ENCODE measurements around the gene SPDYE2. TPM values are rescaled to one million over a fixed set of nuclear protein-coding genes. Genes with fewer than 3 reads are reported as not detected.
"Not testable (repeated sequence)": the region's sequence is repeated elsewhere in the genome, so short reads cannot be mapped to it uniquely, and the experiment has no call there.

Gene SPDYE2
- total RNA-seq, 1 experiment from 2014 or later: not detected

DNA sequence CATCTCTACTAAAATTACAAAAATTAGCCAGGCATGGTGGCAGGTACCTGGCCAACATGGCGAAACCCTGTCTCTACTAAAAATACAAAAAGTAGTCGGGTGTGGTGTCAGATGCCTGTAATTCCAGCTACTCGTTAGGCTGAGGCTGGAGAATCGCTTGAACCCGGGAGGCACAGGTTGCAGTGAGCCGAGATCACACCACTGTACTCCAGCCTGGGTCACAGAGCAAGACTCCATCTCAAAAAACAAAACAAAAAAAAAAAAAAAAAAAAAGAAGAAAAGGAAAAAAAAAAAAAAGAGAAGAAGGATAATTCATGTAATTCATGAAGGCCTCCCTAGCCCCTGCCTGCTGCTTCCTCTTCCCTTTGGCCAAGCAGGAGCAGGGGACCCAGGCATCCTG lies 10.4 kb upstream of the SPDYE2 start:
- DNase-seq; H3K4me3 Mint-ChIP-seq; H3K27me3 Mint-ChIP-seq (ENCODE audit: low read depth); H4K5ac ChIP-seq (ENCODE audit: insufficient read length, low read depth, low read length); H3T11ph ChIP-seq (ENCODE audit: low read length); H3K4ac ChIP-seq (ENCODE audit: low read depth, low read length); H3K79me1 ChIP-seq (ENCODE audit: insufficient read depth, low read depth, low read length, poor library complexity, severe bottlenecking); H2BK120ac ChIP-seq (ENCODE audit: low read depth, low read length, poor library complexity, severe bottlenecking); H3K9me3 Mint-ChIP-seq; H3K27ac ChIP-seq (ENCODE audit: insufficient read length, low read depth, low read length); H2BK15ac ChIP-seq (ENCODE audit: low read depth, low read length); H3K9ac ChIP-seq (ENCODE audit: extremely low read depth, insufficient read length, low read length); H3K23ac ChIP-seq (ENCODE audit: insufficient read length, low read depth, low read length); H3K9me3 ChIP-seq (ENCODE audit: control insufficient read depth, low read depth, low read length); H3K18ac ChIP-seq (ENCODE audit: insufficient read length, low read depth, low read length); H3K4me1 Mint-ChIP-seq; H2AFZ ChIP-seq (ENCODE audit: low read length); H3K14ac ChIP-seq (ENCODE audit: insufficient read depth, low read length); H4K20me1 ChIP-seq (ENCODE audit: control insufficient read depth, insufficient read depth, insufficient read length); H2BK5ac ChIP-seq (ENCODE audit: insufficient read length, low read length); H3K27ac Mint-ChIP-seq; H3K4me1 ChIP-seq (ENCODE audit: insufficient read depth, low read length); H3K56ac ChIP-seq (ENCODE audit: insufficient read length, low read depth, low read length); H3K36me3 Mint-ChIP-seq (ENCODE audit: insufficient read depth in 1 of 3, low read depth in 3 of 3); H3K4me2 ChIP-seq (ENCODE audit: insufficient read depth, insufficient read length, low read length); H2BK12ac ChIP-seq (ENCODE audit: insufficient read length, low read depth, low read length); H4K8ac ChIP-seq (replicated peaks; ENCODE audit: insufficient read length, low read depth, low read length); H3K79me2 ChIP-seq (ENCODE audit: insufficient read depth, low read length); H3K23me2 ChIP-seq (ENCODE audit: insufficient read length, low read depth, low read length, poor library complexity, severe bottlenecking); H4K91ac ChIP-seq (ENCODE audit: insufficient read length, low read depth, low read length); H2AK5ac ChIP-seq (ENCODE audit: insufficient read length, low read length); H2BK20ac ChIP-seq (ENCODE audit: low read depth, low read length, poor library complexity, severe bottlenecking); H3K27me3 ChIP-seq (ENCODE audit: insufficient read depth, low read length): not testable (repeated sequence)
- no CpG with 5 or more reads among the region's 6 CpGs for WGBS (ENCODE audit: extremely low coverage, insufficient read length, low lambda C conversion rate)

- H4K5ac ChIP-seq (ENCODE audit: insufficient read length, low read depth, low read length); H3K4me3 Mint-ChIP-seq; H3K27ac Mint-ChIP-seq; H3T11ph ChIP-seq (ENCODE audit: low read length); H2BK5ac ChIP-seq (ENCODE audit: insufficient read length, low read length); H3K9me3 ChIP-seq (ENCODE audit: control insufficient read depth, low read depth, low read length); H4K20me1 ChIP-seq (ENCODE audit: control insufficient read depth, insufficient read depth, insufficient read length); H4K8ac ChIP-seq (replicated peaks; ENCODE audit: insufficient read length, low read depth, low read length); H3K23ac ChIP-seq (ENCODE audit: insufficient read length, low read depth, low read length); H3K4me2 ChIP-seq (ENCODE audit: insufficient read depth, insufficient read length, low read length); H3K4me1 Mint-ChIP-seq; H3K79me2 ChIP-seq (ENCODE audit: insufficient read depth, low read length); H3K27ac ChIP-seq (ENCODE audit: insufficient read length, low read depth, low read length); H3K14ac ChIP-seq (ENCODE audit: insufficient read depth, low read length); H3K79me1 ChIP-seq (ENCODE audit: insufficient read depth, low read depth, low read length, poor library complexity, severe bottlenecking); H2BK120ac ChIP-seq (ENCODE audit: low read depth, low read length, poor library complexity, severe bottlenecking); H3K56ac ChIP-seq (ENCODE audit: insufficient read length, low read depth, low read length); H3K4me1 ChIP-seq (ENCODE audit: insufficient read depth, low read length); H3K9me3 Mint-ChIP-seq; H2BK15ac ChIP-seq (ENCODE audit: low read depth, low read length); H4K91ac ChIP-seq (ENCODE audit: insufficient read length, low read depth, low read length); H2BK20ac ChIP-seq (ENCODE audit: low read depth, low read length, poor library complexity, severe bottlenecking); H2AK5ac ChIP-seq (ENCODE audit: insufficient read length, low read length); DNase-seq; H2BK12ac ChIP-seq (ENCODE audit: insufficient read length, low read depth, low read length); H3K27me3 Mint-ChIP-seq (ENCODE audit: low read depth); H3K36me3 Mint-ChIP-seq (ENCODE audit: insufficient read depth in 1 of 3, low read depth in 3 of 3); H3K4ac ChIP-seq (ENCODE audit: low read depth, low read length); H2AFZ ChIP-seq (ENCODE audit: low read length); H3K18ac ChIP-seq (ENCODE audit: insufficient read length, low read depth, low read length); H3K9ac ChIP-seq (ENCODE audit: extremely low read depth, insufficient read length, low read length); H3K23me2 ChIP-seq (ENCODE audit: insufficient read length, low read depth, low read length, poor library complexity, severe bottlenecking); H3K27me3 ChIP-seq (ENCODE audit: insufficient read depth, low read length): not testable (repeated sequence)
- WGBS (ENCODE audit: extremely low coverage, insufficient read length, low lambda C conversion rate): no CpG with 5 or more reads among the region's 8 CpGs
These were observed 8.9 kb upstream of the SPDYE2 start for GRCh38 chr7:102542083-102542482.
